ENCODE data around the gene STXBP5L.
"Not testable (repeated sequence)": the region's sequence is repeated elsewhere in the genome, so short reads cannot be mapped to it uniquely, and the experiment has no call there.

The STXBP5L gene

GRCh38 chr3:121223116-121223515 lies 315.1 kb downstream of the STXBP5L start:
- in situ Hi-C loops (cut with HindIII; ENCODE audit: low sequenced_read_pairs) = no loop called here

- in situ Hi-C loops (cut with HindIII; ENCODE audit: low sequenced_read_pairs) = no loop called here
Observed at GRCh38 chr3:121228971-121229370, 321.0 kb downstream of the STXBP5L start.

- in situ Hi-C loops (cut with HindIII; ENCODE audit: low sequenced_read_pairs) = not testable (repeated sequence)
Observed at GRCh38 chr3:121230194-121230593, 322.2 kb downstream of the STXBP5L start.

GRCh38 chr3:121231872-121232271 lies 323.9 kb downstream of the STXBP5L start:
- in situ Hi-C loops (cut with HindIII; ENCODE audit: low sequenced_read_pairs) = no loop called here

GRCh38 chr3:121232309-121233225 lies 324.6 kb downstream of the STXBP5L start:
- in situ Hi-C loops (cut with HindIII; ENCODE audit: low sequenced_read_pairs) = no loop called here

GRCh38 chr3:121243208-121243607 lies 335.2 kb downstream of the STXBP5L start:
- in situ Hi-C loops (cut with HindIII; ENCODE audit: low sequenced_read_pairs) = no loop called here

GRCh38 chr3:121252676-121253075 lies 344.7 kb downstream of the STXBP5L start:
- in situ Hi-C loops (cut with HindIII; ENCODE audit: low sequenced_read_pairs) = no loop called here

- in situ Hi-C loops (cut with HindIII; ENCODE audit: low sequenced_read_pairs) = no loop called here
Observed at GRCh38 chr3:121269389-121269788, 361.4 kb downstream of the STXBP5L start.

- in situ Hi-C loops (cut with HindIII; ENCODE audit: low sequenced_read_pairs) = no loop called here
Observed at GRCh38 chr3:121274411-121274810, 366.4 kb downstream of the STXBP5L start.

GRCh38 chr3:121295452-121295851 lies 387.4 kb downstream of the STXBP5L start:
- in situ Hi-C loops (cut with HindIII; ENCODE audit: low sequenced_read_pairs) = no loop called here

GRCh38 chr3:121295979-121296378 lies 388.0 kb downstream of the STXBP5L start:
- in situ Hi-C loops (cut with HindIII; ENCODE audit: low sequenced_read_pairs) = no loop called here

GRCh38 chr3:121324320-121324719 lies 416.3 kb downstream of the STXBP5L start:
- in situ Hi-C loops (cut with HindIII; ENCODE audit: low sequenced_read_pairs) = no loop called here

- in situ Hi-C loops (cut with HindIII; ENCODE audit: low sequenced_read_pairs) = no loop called here
Observed at GRCh38 chr3:121330118-121330517, 422.1 kb downstream of the STXBP5L start.

- in situ Hi-C loops (cut with HindIII; ENCODE audit: low sequenced_read_pairs) = no loop called here
Observed at GRCh38 chr3:121330634-121331033, 422.6 kb downstream of the STXBP5L start.

- in situ Hi-C loops (cut with HindIII; ENCODE audit: low sequenced_read_pairs) = not testable (repeated sequence)
Observed at GRCh38 chr3:121355960-121356359, 448.0 kb downstream of the STXBP5L start.

- in situ Hi-C loops (cut with HindIII; ENCODE audit: low sequenced_read_pairs) = no loop called here
Observed at GRCh38 chr3:121362035-121362734, 454.2 kb downstream of the STXBP5L start.

- in situ Hi-C loops (cut with HindIII; ENCODE audit: low sequenced_read_pairs) = not testable (repeated sequence)
Observed at GRCh38 chr3:121388308-121388707, 480.3 kb downstream of the STXBP5L start.

GRCh38 chr3:121395967-121396366 lies 488.0 kb downstream of the STXBP5L start:
- in situ Hi-C loops (cut with HindIII; ENCODE audit: low sequenced_read_pairs) = not testable (repeated sequence)

GRCh38 chr3:121398051-121398450 lies 490.0 kb downstream of the STXBP5L start:
- in situ Hi-C loops (cut with HindIII; ENCODE audit: low sequenced_read_pairs) = not testable (repeated sequence)

GRCh38 chr3:121399820-121400219 lies 491.8 kb downstream of the STXBP5L start:
- in situ Hi-C loops (cut with HindIII; ENCODE audit: low sequenced_read_pairs) = no loop called here

- in situ Hi-C loops (cut with HindIII; ENCODE audit: low sequenced_read_pairs) = no loop called here
Observed at GRCh38 chr3:121405631-121406030, 497.6 kb downstream of the STXBP5L start.

- in situ Hi-C loops (cut with HindIII; ENCODE audit: low sequenced_read_pairs) = no loop called here
Observed at GRCh38 chr3:121411523-121411922, 503.5 kb downstream of the STXBP5L start.
